GM21526 (cell line): Measurements from ENCODE around the gene CDK17.
"Not testable (repeated sequence)": the region's sequence is repeated elsewhere in the genome, so short reads cannot be mapped to it uniquely, and the experiment has no call there.

ENCODE experiments used
- ATAC-seq: cut with Tn5 transposase; IDR thresholded peaks from one replicate; pipeline ENCODE4 v1.9.1; 2021; ENCODE audit warnings: moderate library complexity; ENCODE audit not compliant: unreplicated experiment, low FRiP score

The CDK17 gene

GRCh38 chr12:96395236-96395635 is 5.0 kb downstream of the CDK17 start:
- ATAC-seq = no peak

DNA sequence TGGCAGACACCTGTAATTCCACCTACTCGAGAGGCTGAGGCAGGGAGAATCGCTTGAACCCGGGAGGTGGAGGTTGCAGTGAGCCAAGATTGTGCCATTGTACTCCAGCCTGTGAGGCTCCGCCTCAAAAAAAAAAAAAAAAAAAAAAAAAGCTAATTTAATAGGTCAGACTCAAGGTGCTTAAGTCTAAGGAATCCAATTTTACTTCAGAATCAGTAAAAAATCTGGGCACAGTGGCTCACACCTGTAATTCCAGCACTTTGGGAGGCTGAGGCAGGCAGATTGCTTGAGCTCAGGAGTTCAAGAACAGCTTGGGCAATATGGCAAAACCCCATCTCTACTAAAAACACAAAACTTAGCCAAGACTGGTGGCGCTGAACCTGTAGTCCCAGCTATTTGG is 7.0 kb downstream of the CDK17 start:
- not testable (repeated sequence) for ATAC-seq

- ATAC-seq = no peak
Measured at GRCh38 chr12:96392397-96392796, 7.8 kb downstream of the CDK17 start.

GRCh38 chr12:96387981-96388380 is 12.3 kb downstream of the CDK17 start:
- ATAC-seq = no peak

DNA sequence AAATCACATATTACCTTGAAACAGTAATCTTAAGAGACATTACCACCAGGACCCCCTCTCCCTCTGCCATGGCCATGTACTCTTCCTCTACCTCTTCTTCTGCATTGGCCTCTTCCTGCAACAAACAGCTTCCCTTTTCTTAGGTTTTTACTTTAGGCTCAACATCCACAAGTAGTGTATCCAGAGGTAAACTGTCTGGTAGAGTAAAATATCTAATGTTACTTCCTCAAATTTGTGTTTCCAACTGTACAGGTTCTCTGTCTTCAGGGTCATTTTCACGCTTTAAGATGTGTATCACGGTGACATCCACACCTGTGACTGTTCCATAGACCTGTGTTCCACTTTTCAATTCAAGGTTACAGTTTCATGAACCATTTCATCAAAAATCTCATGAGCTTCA is 13.4 kb downstream of the CDK17 start:
- no peak for ATAC-seq

DNA sequence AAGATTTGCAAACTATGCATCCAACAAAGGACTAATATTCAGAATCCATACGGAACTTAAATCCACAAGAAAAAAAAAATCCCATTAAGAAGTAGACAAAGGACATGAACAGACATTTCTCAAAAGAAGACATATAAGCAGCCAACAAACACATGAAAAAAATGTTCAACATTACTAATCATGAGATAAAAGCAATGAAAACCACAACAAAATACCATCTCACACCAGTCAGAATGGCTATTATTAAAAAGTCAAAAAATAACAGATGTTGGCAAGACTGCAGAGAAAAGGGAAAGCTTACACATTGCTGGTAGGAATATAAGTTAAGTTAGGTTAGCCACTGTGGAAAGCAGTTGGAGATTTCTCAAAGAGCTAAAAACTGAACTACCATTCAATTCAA is 16.2 kb downstream of the CDK17 start:
- ATAC-seq = no peak

DNA sequence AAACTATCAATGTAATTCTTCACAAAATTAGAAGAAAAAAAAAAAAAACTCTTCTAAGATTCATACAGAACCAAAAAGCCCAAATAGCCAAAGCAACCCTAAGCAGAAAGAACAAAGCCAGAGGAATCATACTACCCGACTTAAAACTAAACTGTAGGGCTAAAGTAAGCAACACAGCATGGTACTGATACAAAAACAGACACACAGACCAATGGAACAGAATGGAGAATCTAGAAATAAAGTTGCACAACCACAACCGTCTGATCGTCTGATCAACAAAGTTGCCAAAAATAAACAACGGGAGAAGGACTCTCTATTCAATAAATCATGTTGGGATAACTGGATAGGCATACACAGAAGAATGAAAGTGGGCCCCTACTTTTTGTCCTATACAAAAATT is 16.9 kb downstream of the CDK17 start:
- no peak for ATAC-seq

GRCh38 chr12:96379743-96380142 is 20.5 kb downstream of the CDK17 start:
- not testable (repeated sequence) for ATAC-seq

GRCh38 chr12:96378319-96378718 is 21.9 kb downstream of the CDK17 start:
- no peak for ATAC-seq

DNA sequence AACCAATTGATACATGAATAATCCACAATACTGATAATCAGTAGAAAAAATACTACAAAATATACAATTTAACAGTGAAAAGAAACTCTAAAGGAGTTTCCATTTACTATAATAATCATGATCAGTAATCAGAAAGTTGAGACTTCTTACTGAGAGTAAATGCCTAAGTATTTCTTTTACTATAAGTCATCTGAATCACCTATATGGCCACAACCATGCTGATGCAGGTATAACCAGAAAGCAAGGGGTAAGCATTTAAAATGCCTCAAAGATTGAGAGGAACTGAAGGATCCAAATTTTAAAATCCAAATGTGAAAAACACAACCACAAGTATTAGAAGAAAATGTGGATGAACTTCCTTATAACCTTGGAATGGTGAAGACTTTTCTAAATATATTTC is 23.4 kb downstream of the CDK17 start:
- ATAC-seq = no peak

DNA sequence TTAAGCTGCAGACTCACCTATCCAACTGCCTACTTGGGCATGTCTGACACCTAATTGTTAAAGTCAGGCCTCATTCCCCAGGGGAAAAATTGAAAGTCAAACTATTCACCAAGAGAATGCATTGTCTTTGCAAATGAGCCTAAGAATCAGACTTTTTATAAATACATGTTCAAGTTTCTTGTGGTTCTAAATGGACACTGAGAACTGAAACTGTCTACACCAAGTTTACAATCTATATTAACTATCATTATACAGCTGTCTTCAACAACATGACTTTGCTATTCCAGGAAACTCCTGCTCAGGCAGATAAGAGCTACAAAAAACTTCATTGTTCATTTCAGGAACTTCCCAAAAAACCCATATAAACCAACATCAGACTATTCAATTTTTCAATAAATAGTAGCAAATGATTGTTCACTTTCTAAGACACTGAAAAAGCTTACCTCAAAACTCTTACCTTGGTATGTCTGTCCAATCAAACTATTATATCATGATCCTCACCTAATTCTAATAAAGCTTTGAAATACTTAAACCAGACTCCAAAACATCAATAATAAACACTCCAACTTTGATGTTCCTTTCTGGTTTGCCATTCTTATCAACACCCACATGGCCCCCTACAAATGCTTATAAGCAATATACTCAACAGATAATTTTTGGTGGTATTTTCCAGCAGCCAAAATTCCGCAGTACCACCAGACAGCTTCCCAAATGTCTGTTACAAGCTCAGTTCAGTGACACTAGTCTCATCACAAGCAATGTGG is 24.2 kb downstream of the CDK17 start:
- ATAC-seq = no peak

GRCh38 chr12:96375170-96375569 is 25.1 kb downstream of the CDK17 start:
- no peak for ATAC-seq

DNA sequence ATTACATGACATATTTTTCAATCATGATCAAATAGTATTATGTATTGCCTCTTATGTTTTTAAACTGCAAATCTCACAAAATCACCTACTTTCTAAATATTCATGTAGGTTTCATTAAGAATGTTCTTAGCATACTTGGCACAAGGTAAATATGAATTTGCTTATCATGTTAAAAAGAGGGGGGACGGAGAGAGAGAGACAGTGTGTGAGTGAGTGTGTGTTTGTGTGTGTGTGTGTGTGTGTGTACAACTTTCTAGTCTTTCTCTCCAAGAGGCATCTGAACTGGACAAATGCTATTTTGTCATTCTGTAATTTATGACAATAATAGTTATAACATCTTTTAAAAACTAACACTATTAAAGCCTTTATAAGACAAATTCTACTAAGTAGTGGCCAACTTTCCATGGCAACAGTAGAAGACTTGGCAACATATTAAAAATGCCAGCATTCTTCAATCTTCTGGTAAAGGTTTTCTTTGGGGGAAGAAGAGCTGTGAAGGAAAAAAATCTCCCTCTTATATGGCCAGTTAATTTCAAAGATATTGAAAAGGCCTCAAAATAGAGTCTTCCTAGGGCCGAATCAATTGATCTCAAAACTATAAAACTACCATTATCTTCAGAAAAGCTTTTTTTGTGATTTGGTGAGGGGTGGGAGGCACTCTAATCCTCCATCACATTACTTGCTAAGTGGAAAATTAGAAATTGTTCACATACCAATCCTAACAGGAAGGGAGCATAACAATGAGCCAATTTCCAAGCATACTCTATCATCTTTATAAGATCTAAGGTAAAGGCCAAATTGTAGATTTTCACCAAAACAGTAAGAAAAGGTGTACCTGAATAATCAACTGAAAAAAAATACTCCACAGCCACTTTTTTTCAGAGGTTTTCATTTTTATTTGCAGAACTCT is 28.2 kb downstream of the CDK17 start:
- ATAC-seq = no peak

- no peak for ATAC-seq
Measured at GRCh38 chr12:96371138-96371789, 29.0 kb downstream of the CDK17 start.

DNA sequence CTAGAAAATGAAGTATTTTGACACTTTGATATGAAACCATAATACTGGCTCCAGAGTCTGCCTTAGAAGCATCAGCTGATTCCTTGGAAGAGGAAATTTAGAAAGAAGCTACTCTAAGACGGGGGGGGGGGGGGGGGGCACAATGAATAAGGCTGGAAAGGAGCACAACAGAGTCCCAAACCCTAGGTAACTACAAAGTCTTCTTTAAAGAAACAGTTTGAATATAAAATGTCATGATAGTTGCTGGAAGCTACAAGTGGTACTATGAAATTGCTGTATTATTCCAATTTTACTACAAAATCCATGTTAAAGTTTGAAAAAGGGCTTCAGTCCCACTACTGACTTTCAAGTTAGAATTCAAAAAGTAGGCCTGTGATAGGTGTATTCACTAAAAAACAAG is 31.6 kb downstream of the CDK17 start:
- no peak for ATAC-seq

DNA sequence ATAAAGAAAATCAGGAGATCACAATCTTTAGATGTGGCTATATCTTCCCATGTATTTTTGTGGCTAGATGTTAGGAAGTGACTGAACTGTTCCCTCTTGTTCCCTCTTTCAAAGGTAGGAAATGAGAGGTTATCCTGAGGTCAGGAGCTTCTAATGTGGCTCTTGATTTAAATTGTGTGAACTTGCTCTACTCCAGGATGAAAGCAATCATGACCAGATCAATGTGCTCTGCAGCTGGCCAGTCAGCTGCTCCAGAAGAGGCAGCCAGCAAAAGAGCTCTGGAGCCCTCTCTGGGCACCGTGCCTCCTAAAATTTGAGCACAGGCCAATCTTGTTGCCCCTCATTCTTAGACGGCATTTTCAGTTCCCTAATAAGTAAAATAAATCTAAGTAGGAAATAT is 32.0 kb downstream of the CDK17 start:
- no peak for ATAC-seq

- no peak for ATAC-seq
Measured at GRCh38 chr12:96366381-96366654, 33.9 kb downstream of the CDK17 start.

GRCh38 chr12:96365604-96366380 is 34.4 kb downstream of the CDK17 start:
- no peak for ATAC-seq

- no peak for ATAC-seq
Measured at GRCh38 chr12:96364092-96364700, 36.0 kb downstream of the CDK17 start.

DNA sequence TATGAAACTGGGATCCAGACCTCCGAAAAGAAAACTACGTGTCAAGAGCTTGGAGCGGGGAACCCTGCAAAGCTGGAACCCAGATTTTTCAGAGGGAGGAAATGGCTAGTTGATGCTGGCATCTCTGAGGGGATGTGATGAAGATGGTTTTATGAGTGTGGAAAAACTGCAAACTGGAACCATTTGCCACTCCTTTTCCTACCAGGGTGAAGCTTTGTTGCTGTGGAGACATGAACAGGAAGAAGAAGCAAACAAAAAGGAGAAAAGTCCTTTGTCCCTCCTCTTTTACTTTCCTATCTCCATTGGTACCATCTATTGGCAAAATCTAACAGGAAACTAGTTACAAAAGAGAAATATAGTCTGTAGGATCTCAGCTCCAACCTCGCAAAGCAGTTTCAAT is 39.2 kb downstream of the CDK17 start:
- ATAC-seq = no peak
